ENCODE measurements around the gene TMEM235.

TMEM235 gene

DNA sequence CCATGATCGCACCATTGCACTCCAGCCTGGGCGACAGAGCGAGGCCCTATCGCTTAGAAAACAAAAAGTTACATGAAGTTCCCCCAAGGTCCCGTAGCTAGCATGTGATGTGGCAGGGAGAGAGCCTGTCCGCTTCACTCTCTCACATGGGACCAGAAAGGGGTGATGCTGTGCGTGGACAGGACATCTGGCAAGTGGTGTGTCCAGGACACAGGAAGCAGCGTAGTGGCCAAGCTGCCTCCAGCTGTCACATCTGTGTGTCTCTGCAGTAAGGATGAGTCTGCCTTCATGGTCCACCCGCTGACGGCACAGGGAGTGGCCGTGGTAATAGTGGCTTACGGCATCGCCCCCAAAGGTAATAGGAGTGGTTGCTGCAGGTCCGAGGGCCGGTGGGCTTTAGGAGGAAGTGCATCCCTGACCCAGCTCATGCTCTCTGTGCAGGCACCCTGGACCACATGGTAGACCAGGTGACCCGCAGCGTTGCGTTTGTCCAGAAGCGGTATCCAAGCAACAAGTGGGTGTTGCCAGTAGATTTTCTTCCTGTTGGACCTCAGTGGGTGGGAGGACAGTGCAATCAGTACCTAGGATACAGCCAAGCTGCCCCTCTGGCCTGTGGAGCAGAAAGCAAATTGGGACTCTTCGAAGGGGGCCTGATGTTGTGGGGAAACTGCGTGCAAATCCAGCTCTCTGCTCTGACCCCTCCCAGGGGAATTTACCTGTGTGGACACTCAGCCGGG lies 26.9 kb upstream of the TMEM235 start:
- DNase-seq (ENCODE audit: low read depth), result no peak
- TF ChIP-seq, protein P1, sequence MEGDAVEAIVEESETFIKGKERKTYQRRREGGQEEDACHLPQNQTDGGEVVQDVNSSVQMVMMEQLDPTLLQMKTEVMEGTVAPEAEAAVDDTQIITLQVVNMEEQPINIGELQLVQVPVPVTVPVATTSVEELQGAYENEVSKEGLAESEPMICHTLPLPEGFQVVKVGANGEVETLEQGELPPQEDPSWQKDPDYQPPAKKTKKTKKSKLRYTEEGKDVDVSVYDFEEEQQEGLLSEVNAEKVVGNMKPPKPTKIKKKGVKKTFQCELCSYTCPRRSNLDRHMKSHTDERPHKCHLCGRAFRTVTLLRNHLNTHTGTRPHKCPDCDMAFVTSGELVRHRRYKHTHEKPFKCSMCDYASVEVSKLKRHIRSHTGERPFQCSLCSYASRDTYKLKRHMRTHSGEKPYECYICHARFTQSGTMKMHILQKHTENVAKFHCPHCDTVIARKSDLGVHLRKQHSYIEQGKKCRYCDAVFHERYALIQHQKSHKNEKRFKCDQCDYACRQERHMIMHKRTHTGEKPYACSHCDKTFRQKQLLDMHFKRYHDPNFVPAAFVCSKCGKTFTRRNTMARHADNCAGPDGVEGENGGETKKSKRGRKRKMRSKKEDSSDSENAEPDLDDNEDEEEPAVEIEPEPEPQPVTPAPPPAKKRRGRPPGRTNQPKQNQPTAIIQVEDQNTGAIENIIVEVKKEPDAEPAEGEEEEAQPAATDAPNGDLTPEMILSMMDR (conservative IDR thresholded peaks at IDR 0.05; ENCODE audit: control insufficient read depth, insufficient read depth, low read depth, low read length), result no peak
- no peak overlapping the region for H3K4me3 ChIP-seq (ENCODE audit: control insufficient read depth, low read depth, low read length)

- no peak overlapping the region for H3K4me3 ChIP-seq (ENCODE audit: control insufficient read depth, low read depth, low read length)
- no peak for DNase-seq (ENCODE audit: low read depth)
- TF ChIP-seq, protein P1 (conservative IDR thresholded peaks at IDR 0.05; ENCODE audit: control insufficient read depth, insufficient read depth, low read depth, low read length), result no peak
Measured at GRCh38 chr17:78205124-78205775, 26.2 kb upstream of the TMEM235 start.

DNA sequence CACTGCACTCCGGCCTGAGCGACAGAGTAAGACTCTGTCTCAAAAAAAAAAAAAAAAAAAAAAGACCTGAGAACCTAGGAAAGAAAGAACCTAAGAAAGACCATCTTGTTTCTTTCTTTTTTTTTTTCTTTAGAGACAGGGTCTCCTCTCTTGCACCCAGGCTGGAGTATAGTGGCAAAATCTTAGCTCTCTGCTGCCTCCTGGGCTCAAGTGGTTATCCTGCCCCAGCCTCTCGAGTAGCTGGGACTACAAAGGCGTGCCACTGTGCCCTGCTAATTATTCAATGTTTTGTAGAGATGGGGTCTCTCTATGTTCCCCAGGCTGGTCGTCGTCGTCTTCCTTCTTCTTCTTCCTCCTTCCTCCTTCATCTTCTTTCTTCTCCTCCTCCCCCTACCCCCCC lies 25.1 kb upstream of the TMEM235 start:
- TF ChIP-seq, protein P1 (conservative IDR thresholded peaks at IDR 0.05; ENCODE audit: control insufficient read depth, insufficient read depth, low read depth, low read length), result no peak

GRCh38 chr17:78208486-78208885 lies 22.9 kb upstream of the TMEM235 start:
- DNase-seq (ENCODE audit: low read depth), result no peak
- H3K4me3 ChIP-seq (ENCODE audit: control insufficient read depth, low read depth, low read length), result no peak overlapping the region
- TF ChIP-seq, protein P1 (conservative IDR thresholded peaks at IDR 0.05; ENCODE audit: control insufficient read depth, insufficient read depth, low read depth, low read length), result no peak

More for the DNA sequence above, 25.1 kb upstream of the TMEM235 start:
- DNase-seq (ENCODE audit: low read depth), result no peak
- no peak overlapping the region for H3K4me3 ChIP-seq (ENCODE audit: control insufficient read depth, low read depth, low read length)

GRCh38 chr17:78210111-78210510 lies 21.3 kb upstream of the TMEM235 start:
- no peak for DNase-seq (ENCODE audit: low read depth)
- TF ChIP-seq, protein P1 (conservative IDR thresholded peaks at IDR 0.05; ENCODE audit: control insufficient read depth, insufficient read depth, low read depth, low read length), result no peak
- H3K4me3 ChIP-seq (ENCODE audit: control insufficient read depth, low read depth, low read length), result no peak overlapping the region

DNA sequence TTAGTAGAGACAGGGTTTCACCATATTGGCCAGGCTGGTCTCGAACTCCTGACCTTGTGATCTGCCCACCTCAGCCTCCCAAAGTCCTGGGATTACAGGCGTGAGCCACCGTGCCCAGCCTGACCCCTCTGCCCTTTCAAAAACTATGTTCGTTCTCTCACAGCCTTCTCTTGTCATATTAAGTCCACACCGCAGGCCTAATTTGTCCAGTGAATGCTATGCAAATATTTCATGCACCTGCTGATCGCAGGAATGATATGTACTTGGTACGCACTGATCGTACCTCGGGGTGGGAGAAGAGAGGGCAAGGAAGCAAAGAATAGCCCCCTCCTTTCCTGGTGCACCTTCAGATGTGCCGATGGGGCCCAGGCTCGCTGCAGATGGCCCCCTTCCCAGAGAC lies 20.4 kb upstream of the TMEM235 start:
- DNase-seq (ENCODE audit: low read depth), result no peak
- TF ChIP-seq, protein P1 (conservative IDR thresholded peaks at IDR 0.05; ENCODE audit: control insufficient read depth, insufficient read depth, low read depth, low read length), result no peak
- H3K4me3 ChIP-seq (ENCODE audit: control insufficient read depth, low read depth, low read length), result no peak overlapping the region
